Gastrocnemius medialis (tissue), 4 donors: Measurements from ENCODE around the gene WNT3. TPM values are rescaled to one million over a fixed set of nuclear protein-coding genes. Genes with fewer than 3 reads are reported as not detected.

Experiments used
- ATAC-seq, 2 donors: fragments of 150-250 bp; one replicate each; pipeline ENCODE4 v1.9.1; 2016
- DNase-seq, 2 donors: peaks; one replicate each; pipeline ENCODE4 v3.0.0-alpha.2; 2019
- H3K27ac ChIP-seq, 4 donors: fragments of 200-600 bp; sonication (generic); 1 replicate in 1 of 4; 2 replicates in 3 of 4; pipeline ENCODE4 v1.5.1; 2016 to 2018; ENCODE audit warnings: mild to moderate bottlenecking in 2 of 4, moderate library complexity in 1 of 4
- H3K27me3 ChIP-seq, 3 donors: fragments of 200-600 bp; sonication (generic) in 2 of 3; 1 replicate in 1 of 3; 2 replicates in 2 of 3; pipeline versions ENCODE4 v1.5.1 to v1.6.0; 2016 to 2019; ENCODE audit warnings: mild to moderate bottlenecking in 1 of 3, moderate library complexity in 1 of 3
- H3K36me3 ChIP-seq, 2 donors: fragments of 200-600 bp; sonication (generic) in 1 of 2; one replicate each; pipeline ENCODE4 v1.5.1; 2017 to 2018
- H3K4me1 ChIP-seq, 2 donors: fragments of 200-600 bp; sonication (generic) in 1 of 2; one replicate each; pipeline ENCODE4 v1.5.1; 2016 to 2017; ENCODE audit warnings: mild to moderate bottlenecking in 2 of 2
- H3K4me3 ChIP-seq, 4 donors: fragments of 200-600 bp; sonication (generic) in 3 of 4; 1 replicate in 1 of 4; 2 replicates in 3 of 4; pipeline ENCODE4 v1.5.1; 2016 to 2019; ENCODE audit warnings: mild to moderate bottlenecking in 2 of 4
- H3K9me3 ChIP-seq, 3 donors: fragments of 200-600 bp; sonication (generic) in 2 of 3; 1 replicate in 1 of 3; 2 replicates in 2 of 3; pipeline ENCODE4 v1.5.1; 2016 to 2019
- POLR2A ChIP-seq, 2 donors: fragments of 450-650 bp; IDR thresholded peaks; one replicate each; pipeline ENCODE4 v1.6.1; 2017; ENCODE audit warnings: antibody characterized with exemption in 2 of 2, mild to moderate bottlenecking in 2 of 2, moderate library complexity in 2 of 2
- in situ Hi-C, 4 donors: fragments of 200-750 bp; cut with MboI; loops; one replicate each; pipeline versions ENCODE4 v1.15.0 to v1.8.0; 2017; ENCODE audit warnings: low sequenced_read_pairs in 4 of 4
- intact Hi-C: fragments of 100-400 bp; cut with DNase I; formaldehyde crosslinking; loops from one replicate; pipeline ENCODE4 v1.15.1; 2023; ENCODE audit warnings: low total_unique reads
- total RNA-seq, 4 donors: library from RNA; depleted of rRNA; stranded (reverse); fragments of >200 nt; gene quantifications; one replicate each; pipeline versions ENCODE4 v1.1.0 to v1.2.3, GENCODE V29; 2016
- TF ChIP-seq, protein P1 (sequence below), 5 experiments: fragments of 450-650 bp in 3 of 5; fragments of 200-600 bp in 2 of 5; sonication (generic) in 2 of 5; IDR thresholded peaks in 4 of 5; conservative IDR thresholded peaks in 1 of 5; 1 replicate in 4 of 5; 2 replicates in 1 of 5; pipeline ENCODE4 v1.5.1; 2016 to 2019; ENCODE audit warnings: antibody characterized with exemption in 5 of 5, mild to moderate bottlenecking in 3 of 5, moderate library complexity in 3 of 5

Gene WNT3
- total RNA-seq, 4 donors from 2014 or later, result 0.19 TPM; not detected in 3

- Histone ChIP-seq H3K4me1 (peaks cover 8 to 18% of the 10 kb centered on the region in 2 donors), H3K36me3 (no peaks in the 10 kb centered on the region), H3K27ac (no peak overlapping the region), H3K9me3 (no peaks in the 10 kb centered on the region), H3K4me3 (no peak overlapping the region), H3K27me3 (peaks cover 48 to 59% (median 53%) of the 10 kb centered on the region in 3 donors)
- no peak for ATAC-seq
- TF ChIP-seq POLR2A (IDR thresholded peaks at IDR 0.05), result no peak
- TF ChIP-seq, protein P1, sequence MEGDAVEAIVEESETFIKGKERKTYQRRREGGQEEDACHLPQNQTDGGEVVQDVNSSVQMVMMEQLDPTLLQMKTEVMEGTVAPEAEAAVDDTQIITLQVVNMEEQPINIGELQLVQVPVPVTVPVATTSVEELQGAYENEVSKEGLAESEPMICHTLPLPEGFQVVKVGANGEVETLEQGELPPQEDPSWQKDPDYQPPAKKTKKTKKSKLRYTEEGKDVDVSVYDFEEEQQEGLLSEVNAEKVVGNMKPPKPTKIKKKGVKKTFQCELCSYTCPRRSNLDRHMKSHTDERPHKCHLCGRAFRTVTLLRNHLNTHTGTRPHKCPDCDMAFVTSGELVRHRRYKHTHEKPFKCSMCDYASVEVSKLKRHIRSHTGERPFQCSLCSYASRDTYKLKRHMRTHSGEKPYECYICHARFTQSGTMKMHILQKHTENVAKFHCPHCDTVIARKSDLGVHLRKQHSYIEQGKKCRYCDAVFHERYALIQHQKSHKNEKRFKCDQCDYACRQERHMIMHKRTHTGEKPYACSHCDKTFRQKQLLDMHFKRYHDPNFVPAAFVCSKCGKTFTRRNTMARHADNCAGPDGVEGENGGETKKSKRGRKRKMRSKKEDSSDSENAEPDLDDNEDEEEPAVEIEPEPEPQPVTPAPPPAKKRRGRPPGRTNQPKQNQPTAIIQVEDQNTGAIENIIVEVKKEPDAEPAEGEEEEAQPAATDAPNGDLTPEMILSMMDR (IDR thresholded peaks at IDR 0.05 in 4 of 5, conservative IDR thresholded peaks at IDR 0.05 in 1 of 5), result peak; percentile 21 to 72 (median 66)
- DNase-seq, result no peak
- in situ Hi-C loops (no loop called here), intact Hi-C loops (no loop called here)
These were observed 4.0 kb upstream of the WNT3 start for GRCh38 chr17:46822388-46822921.

- Histone ChIP-seq H3K9me3 (no peaks in the 10 kb centered on the region), H3K27ac (no peak overlapping the region), H3K36me3 (no peaks in the 10 kb centered on the region), H3K4me3 (no peak overlapping the region), H3K4me1 (peaks cover 8 to 18% of the 10 kb centered on the region in 2 donors), H3K27me3 (peaks cover 55 to 66% (median 60%) of the 10 kb centered on the region in 3 donors)
- DNase-seq, result no peak
- TF ChIP-seq POLR2A (IDR thresholded peaks at IDR 0.05), result no peak
- TF ChIP-seq, protein P1 (IDR thresholded peaks at IDR 0.05 in 4 of 5, conservative IDR thresholded peaks at IDR 0.05 in 1 of 5), result no peak
- intact Hi-C loops (no loop called here), in situ Hi-C loops (no loop called here)
- no peak for ATAC-seq
These were observed 3.2 kb upstream of the WNT3 start for GRCh38 chr17:46821482-46822387.

- intact Hi-C loops (no loop called here), in situ Hi-C loops (no loop called here)
- Histone ChIP-seq H3K4me3 (no peak overlapping the region), H3K4me1 (peaks cover 8 to 18% of the 10 kb centered on the region in 2 donors), H3K9me3 (no peaks in the 10 kb centered on the region), H3K27me3 (peaks cover 63 to 70% (median 64%) of the 10 kb centered on the region in 3 donors), H3K36me3 (no peaks in the 10 kb centered on the region), H3K27ac (no peak overlapping the region)
- TF ChIP-seq, protein P1 (IDR thresholded peaks at IDR 0.05 in 4 of 5, conservative IDR thresholded peaks at IDR 0.05 in 1 of 5), result no peak
- no peak for TF ChIP-seq POLR2A (IDR thresholded peaks at IDR 0.05)
- ATAC-seq, result no peak
- DNase-seq, result no peak
These were observed 2.3 kb upstream of the WNT3 start for GRCh38 chr17:46820592-46821450.

GRCh38 chr17:46819906-46820351 lies 1.4 kb upstream of the WNT3 start:
- ATAC-seq, result no peak
- TF ChIP-seq POLR2A (IDR thresholded peaks at IDR 0.05), result no peak
- TF ChIP-seq, protein P1 (IDR thresholded peaks at IDR 0.05 in 4 of 5, conservative IDR thresholded peaks at IDR 0.05 in 1 of 5), result no peak
- Histone ChIP-seq H3K27me3 (peaks cover 64 to 70% (median 68%) of the 10 kb centered on the region in 3 donors), H3K36me3 (no peaks in the 10 kb centered on the region), H3K9me3 (no peaks in the 10 kb centered on the region), H3K4me1 (peaks cover 8 to 18% of the 10 kb centered on the region in 2 donors), H3K4me3 (peak overlapping the region in 1 of 4 donors; percentile 65), H3K27ac (no peak overlapping the region)
- intact Hi-C loops (no loop called here), in situ Hi-C loops (no loop called here)
- no peak for DNase-seq
